ENCODE data around the gene JAML.
A peak's percentile ranks its signal among the peaks of the same experiment; 100 is the strongest.

- TF ChIP-seq CTCF (IDR thresholded peaks at IDR 0.05): peak in 3 of 4 donors; percentile 19 to 29 (median 25)
- TF ChIP-seq POLR2A (IDR thresholded peaks at IDR 0.05): no peak
Observed at GRCh38 chr11:118258410-118258809, 33.6 kb upstream of the JAML start.
